ENCODE data around the gene CA6.

- TF ChIP-seq POLR2A (IDR thresholded peaks at IDR 0.05; ENCODE audit: low read depth): no peak
- TF ChIP-seq POLR2AphosphoS5 (IDR thresholded peaks at IDR 0.05): no peak
- TF ChIP-seq, protein P1, sequence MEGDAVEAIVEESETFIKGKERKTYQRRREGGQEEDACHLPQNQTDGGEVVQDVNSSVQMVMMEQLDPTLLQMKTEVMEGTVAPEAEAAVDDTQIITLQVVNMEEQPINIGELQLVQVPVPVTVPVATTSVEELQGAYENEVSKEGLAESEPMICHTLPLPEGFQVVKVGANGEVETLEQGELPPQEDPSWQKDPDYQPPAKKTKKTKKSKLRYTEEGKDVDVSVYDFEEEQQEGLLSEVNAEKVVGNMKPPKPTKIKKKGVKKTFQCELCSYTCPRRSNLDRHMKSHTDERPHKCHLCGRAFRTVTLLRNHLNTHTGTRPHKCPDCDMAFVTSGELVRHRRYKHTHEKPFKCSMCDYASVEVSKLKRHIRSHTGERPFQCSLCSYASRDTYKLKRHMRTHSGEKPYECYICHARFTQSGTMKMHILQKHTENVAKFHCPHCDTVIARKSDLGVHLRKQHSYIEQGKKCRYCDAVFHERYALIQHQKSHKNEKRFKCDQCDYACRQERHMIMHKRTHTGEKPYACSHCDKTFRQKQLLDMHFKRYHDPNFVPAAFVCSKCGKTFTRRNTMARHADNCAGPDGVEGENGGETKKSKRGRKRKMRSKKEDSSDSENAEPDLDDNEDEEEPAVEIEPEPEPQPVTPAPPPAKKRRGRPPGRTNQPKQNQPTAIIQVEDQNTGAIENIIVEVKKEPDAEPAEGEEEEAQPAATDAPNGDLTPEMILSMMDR (IDR thresholded peaks at IDR 0.05): no peak
Observed at GRCh38 chr1:9022773-9023172, 77.1 kb downstream of the CA6 start.
